CD1c-positive myeloid dendritic cell (primary cell): Measurements from ENCODE around the gene FBXO44.
A peak's percentile ranks its signal among the peaks of the same experiment; 100 is the strongest.

Experiments used
- DNase-seq: peaks from one replicate; pipeline ENCODE4 v3.0.0-alpha.2; 2016; ENCODE audit errors: extremely low spot score

FBXO44 gene

DNA sequence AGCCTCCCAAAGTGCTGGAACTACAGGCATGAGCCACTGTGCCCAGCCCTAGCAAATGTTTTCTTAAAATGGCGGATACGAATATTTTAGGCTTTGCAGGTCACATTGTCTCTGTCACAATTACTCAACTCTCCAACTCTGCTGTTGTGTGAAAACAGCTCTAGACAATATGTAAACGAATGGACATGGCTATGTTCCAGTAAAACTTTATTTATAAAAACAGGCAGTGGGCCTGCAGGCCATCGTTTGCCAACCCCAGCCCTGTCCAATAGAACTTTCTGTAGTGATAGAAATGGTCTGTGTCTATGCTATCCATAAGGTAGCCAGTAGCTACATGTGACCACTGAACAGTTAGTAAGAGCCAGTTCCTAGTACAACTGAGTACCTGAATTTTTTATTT, 5.1 kb downstream of the FBXO44 start:
- DNase-seq: no peak

DNA sequence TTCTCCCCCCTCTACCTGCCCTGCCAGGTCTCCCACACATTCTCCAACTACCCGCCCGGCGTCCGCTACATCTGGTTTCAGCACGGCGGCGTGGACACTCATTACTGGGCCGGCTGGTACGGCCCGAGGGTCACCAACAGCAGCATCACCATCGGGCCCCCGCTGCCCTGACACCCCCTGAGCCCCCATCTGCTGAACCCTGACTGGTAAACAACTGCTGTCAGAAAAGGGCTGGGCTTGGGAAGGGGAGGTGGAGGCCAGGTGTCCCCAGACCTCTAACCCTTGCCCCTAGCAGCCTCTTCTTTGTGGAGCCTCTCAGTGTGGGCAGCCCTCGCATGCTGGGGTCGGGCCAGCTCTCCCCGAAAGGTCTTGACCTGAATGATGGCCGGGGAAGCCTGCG, 6.4 kb downstream of the FBXO44 start:
- DNase-seq: no peak

DNA sequence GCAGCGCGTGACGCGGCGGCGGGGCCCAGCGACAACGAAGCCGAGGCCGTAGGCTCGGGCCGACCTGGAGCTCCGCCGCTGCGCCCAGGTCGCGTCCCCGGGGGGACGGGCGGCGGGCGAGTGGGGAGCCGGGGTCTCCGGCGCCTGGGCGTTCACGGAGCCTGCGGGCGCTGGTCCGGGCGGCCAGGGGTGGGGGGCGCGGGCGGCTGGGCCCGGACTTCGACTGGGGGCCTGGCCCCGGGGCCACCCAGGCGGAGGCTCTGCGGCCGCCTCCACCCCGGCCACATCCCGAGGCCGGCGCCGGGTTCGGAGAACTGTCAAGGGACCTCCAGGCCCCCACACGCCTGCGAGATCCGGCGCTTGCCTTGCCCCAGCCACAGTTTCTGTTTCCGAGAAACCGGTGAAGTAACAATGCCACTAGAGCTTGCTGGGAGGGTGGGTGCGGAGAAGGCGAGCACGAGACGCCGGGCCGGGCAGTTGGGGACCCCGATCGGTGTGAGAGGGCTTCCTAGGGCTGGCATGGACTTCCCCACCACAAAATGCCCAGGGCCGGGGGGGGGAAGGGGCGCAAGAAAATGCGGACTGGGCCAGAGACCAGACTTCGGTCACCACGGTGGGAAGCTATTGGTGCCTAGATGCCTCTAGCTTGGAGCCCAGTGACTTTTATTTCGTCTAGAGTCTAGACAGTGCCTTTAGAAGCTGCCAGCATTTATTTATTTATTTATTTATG, 9.8 kb downstream of the FBXO44 start:
- DNase-seq: peak; percentile 55

DNA sequence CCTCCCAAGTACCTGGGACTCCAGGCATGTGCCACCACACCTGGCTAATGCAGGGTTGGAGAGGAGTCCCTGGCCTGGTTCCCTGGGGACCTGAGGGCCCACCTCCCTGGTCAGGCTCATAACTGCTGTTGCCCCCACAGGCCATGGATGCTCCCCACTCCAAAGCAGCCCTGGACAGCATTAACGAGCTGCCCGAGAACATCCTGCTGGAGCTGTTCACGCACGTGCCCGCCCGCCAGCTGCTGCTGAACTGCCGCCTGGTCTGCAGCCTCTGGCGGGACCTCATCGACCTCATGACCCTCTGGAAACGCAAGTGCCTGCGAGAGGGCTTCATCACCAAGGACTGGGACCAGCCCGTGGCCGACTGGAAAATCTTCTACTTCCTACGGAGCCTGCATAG, 13.8 kb downstream of the FBXO44 start:
- no peak for DNase-seq

DNA sequence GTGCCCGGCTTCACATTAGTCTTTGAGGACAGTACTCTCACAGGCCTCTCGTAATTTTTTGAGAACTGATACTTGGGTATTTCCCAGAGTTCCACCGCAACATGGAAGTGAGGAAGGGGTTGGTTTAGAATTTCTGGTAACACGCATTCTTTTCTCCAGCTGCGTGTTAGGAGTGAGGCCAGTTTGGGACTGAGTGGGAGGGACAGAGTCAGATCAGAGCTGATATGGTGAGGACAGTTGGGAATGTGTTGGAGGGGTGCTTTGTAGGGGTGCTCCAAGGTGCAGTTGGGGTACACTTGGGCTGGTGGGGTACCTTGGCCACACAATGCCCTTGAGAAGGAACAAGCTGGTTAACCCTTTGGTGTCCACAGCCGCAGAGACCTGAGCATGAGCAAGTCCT, 16.1 kb downstream of the FBXO44 start:
- peak; percentile 89 for DNase-seq

DNA sequence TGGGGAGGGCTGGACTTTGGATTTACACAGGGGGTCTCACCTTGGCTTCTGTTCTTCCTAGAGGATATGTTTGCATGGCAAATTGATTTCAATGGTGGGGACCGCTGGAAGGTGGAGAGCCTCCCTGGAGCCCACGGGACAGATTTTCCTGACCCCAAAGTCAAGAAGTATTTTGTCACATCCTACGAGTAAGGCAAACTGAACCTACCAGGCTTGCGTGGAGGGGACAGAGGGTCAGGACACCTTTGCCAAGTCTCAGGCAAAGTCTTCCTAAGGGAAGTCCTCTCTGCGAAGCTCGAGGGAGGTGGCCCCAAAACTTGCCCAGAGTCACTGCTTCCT, 16.5 kb downstream of the FBXO44 start:
- peak; percentile 54 for DNase-seq

DNA sequence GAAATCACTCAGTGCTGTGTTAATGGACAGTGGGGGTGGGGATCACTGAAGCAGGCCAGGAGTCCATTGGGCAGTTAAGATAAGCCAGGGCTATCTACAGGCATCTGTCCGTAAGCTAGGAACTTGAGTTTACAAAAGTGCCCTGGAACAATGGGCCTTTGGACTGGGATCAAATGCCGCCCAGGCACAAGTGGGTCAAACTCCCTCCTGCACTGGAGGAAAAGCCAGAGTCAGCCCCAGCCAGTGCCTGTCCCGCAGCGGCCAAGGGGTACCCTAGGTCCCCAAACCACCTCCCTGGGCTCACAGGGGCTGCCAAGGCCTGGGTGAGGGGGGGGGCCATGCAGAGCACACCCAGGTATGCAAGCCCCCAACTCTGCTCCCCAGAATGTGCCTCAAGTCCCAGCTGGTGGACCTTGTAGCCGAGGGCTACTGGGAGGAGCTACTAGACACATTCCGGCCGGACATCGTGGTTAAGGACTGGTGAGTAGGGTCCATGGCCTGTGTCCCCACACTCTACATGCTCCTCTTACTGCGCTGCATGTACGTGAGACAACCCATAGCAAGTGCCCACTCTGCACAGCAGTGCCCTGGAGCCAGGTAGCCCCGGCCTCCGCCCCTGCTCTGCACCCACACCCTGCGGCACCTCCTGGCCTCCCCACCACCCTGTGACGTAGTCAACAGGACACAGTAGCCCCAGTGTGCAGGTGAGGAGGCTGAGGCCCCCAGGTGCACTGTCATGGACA, 17.0 kb downstream of the FBXO44 start:
- no peak for DNase-seq

DNA sequence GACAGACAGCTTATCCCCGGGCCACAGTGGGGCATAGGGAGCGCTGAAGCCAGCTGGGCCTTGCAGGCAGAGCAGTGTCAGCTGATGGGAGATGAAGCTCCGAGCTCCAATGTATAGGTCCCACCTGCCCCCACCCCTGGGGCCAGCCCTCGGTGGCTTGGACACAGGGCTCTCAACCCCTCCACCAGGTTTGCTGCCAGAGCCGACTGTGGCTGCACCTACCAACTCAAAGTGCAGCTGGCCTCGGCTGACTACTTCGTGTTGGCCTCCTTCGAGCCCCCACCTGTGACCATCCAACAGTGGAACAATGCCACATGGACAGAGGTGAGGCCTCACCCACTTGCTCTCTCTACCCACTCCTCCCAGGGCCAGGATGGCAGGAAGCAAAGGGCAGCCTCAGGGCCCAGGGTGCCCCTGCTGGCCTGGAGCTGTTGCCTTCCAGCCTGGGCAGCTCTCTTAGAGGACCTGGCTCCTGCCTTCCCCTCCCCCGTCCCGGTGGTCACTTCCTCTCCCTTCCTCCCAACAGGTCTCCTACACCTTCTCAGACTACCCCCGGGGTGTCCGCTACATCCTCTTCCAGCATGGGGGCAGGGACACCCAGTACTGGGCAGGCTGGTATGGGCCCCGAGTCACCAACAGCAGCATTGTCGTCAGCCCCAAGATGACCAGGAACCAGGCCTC, 18.6 kb downstream of the FBXO44 start:
- no peak for DNase-seq

DNA sequence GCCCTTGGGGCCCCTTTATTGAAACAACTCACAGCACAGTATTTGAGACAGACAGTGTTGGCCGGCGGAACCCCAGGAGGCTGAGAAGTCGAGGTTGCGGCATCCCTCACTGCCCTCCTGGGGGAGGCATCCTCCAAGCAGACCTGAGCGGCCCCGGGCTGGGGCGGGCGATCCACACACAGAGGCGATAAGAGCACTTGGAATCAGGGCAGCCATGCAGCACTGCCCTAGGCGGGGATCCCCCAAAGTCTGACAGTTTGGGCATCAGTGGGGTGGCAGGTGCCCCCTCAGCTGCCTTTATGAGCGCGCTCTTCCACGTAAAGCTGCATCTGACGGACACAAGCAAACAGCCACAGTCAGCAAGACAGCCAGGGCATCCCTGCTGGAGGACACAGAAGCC, 19.8 kb downstream of the FBXO44 start:
- no peak for DNase-seq

DNA sequence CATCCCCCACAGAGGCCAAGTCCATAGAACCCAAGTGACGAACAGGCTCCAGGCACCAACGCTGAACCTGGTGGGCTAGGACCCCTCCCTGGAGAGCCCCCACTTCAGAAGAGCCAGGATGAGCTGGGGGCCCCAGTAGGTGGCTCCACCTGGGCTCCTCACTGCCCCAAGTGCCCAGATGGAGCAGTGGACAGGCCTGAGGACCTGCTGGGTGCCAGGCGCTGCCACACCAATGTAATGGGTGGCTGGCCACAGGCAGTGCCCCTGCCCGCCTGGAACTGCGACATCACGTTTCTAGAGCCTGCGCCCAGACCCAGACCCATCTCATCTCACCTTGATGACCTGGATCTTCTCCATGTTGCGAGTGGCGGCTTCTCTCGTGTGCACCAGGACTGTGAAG, 20.6 kb downstream of the FBXO44 start:
- DNase-seq: no peak

DNA sequence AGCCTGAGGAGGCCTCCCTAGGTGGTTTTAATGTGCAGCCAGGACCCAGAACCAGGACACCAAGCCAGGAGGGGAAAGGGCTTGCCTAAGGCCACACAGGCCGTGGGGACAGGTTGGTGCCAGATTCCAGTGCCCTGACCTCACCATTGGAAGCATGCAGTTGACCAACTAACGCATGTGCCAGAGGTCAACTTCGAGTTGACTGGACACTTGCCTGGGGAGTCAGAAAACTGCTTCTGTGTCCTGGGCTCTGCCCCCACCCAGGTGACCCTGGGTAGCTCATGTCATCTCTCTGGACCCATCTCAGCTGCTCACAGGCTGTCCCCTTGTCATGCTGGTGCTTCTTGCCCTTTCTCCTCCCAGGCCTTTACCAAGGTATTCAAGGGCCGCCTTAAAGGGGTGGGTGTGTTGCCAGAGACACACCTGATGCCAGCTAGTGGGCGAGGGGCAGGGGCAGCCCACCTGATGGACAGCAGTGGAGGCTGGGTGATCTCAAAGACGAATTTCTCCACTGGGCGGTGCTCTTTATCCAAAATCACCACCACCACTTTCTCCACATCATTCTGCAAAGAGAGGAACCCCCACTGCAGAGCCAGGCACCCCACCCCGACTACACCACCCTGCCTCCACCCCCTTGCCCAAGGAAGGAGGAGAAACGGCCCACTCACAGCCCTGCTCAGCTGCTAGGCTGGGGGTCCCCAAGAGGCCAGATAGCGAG, 21.9 kb downstream of the FBXO44 start:
- DNase-seq: no peak

DNA sequence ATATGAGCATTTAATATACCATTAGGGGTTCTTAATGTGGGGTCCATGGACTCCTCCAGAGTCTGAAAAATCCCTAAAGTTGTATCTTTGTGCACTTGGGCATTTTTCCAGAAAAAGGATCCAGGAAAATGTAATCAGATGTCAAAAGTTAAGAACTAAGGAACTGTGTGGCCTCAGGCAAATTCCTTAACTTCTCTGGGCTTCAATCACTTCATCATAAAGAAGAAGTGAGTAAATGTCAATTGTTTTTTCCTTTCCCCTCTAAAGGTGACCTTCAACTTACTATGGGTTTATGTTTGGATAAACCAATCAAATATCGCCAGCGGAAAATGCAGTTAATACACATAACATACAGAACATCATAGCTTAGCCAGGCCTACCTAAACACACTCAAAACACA, 23.8 kb downstream of the FBXO44 start:
- DNase-seq: no peak

DNA sequence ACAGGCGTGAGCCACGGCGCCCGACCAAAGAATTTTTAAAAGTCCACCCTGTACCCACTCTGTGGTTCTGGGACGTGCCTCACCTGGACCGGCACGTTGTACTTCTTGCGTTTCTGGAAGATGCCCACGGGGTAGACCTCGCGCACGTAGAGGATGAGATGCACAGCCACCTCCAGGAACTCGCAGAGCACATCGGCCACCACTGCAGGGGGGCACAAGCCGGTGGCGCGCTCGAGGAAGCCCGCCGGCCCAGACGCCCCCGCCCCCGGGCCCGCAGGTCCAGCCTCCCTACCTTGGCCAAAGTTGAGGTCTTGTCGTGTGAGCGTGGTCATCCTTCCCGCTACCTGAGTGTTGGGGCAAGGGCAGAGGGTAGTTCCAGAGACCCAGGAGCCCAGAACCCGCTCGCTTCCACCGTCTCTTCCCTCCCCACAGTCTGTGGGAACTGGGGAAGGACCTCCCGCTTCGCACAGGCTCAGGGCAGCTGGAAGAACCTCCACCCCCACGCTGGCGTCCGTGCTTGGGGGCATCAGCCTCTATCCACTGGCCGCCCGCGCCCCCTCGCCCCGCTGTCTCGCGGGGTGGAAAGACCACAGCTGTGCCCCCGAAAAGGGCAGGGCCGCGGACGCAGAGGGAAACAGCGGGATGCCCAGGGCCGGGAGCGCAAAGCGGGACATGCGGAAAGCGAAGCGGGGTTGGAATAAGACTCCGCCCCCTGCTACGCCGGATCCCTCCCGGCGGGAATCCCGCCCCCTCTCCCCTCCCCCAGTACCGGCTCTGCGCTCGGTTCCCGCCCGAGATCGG, 25.8 kb downstream of the FBXO44 start:
- no peak for DNase-seq

DNA sequence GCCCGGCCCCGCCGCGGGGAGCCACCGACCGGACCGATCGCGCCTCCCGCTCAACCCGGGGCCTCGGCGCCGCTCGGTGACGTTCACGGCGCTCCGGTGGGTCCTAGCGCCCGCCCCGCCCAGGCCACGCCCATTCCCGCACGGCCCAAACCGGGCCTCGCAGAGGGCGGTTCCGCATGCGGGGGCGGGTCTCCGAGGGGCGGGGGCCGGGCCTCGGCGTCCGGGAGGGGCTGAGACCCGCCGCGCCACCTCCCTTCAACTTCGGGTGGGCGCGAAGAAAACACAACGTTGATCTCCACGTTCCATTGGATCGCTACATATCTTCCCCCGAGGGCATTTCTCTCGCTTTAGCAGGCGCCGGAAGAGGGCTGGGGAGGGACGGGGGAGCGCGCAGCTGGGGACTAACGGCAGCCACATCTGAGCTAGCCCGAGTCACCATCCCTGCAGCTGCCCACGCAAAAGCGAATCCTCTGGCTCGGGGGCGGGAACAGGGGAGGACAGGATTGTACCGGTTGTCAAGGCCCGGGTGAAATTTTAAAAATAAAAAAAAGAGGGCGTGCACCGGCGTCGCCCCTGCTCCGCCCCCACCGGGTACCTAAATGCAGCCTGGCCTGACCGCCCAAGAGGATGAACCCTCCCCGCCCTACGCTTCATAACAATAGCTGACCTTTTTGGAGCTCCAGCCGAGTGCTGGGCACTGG, 26.5 kb downstream of the FBXO44 start, which contains the start of gene MAD2L2:
Gene MAD2L2 (minus strand): TSS at position 78 of the 701 bp plus-strand sequence. CDS start 547 bp downstream, outside the sequence.
- DNase-seq: peak; percentile 93

DNA sequence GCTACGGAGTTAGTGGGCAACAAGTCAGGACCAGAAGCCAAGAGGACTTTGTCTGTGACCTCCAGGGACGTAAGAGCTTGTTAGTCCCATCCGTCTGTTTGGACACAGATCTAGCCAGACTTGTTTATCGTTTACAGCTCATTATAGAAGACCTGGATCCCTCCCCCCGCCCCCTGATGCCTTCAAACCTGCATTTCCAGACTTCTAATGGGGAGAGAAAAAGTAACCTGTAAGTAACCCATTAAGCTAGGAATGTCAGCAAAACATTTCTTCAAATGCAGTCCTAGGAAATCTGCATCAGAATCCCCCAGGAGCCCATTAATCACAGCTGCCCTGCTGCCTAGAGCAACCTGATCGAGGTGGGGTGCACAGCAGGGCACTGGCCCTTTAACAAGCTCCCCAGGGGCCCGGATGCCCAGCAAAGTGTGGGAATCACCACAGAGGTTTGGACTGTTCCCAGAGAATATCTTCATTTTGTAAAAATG, 27.7 kb downstream of the FBXO44 start:
- DNase-seq: no peak

DNA sequence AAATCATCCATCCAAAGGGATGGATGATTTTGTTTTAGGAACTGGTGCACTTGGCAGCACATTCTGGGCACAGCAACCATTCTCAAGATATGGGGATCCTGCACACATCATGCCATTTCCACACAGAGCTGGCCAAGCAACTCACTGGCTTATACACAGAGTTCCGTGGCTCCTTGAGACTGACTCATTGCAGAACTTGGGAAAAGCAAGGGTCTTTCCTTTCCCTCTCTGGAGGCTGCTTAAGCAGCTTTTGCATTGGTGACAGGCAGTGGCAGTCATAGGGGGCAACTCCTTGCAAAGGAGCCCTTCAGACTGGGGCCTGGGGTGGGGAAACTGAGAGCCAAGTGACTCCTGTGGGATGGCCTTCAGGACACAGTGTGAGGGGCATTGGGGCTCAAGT, 28.1 kb downstream of the FBXO44 start:
- DNase-seq: no peak

DNA sequence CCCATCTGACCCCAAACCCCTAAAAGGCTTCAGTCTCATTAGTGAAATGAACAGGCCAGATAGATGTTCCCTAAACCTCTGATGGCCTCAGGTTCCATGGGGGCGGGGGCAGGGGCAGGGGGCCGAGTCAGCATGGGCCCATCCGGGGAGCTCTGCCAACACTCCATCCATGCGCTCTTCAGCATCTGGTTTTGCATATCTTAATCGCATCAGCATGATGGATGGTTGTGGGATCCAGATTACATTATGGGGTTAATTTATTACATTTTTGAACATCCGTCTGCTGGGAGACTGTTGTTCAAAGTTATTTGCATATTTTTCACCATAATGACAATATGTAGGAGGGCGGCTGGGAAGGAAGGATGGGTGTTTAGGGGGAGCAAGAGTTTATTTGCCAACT, 29.4 kb downstream of the FBXO44 start:
- DNase-seq: no peak

DNA sequence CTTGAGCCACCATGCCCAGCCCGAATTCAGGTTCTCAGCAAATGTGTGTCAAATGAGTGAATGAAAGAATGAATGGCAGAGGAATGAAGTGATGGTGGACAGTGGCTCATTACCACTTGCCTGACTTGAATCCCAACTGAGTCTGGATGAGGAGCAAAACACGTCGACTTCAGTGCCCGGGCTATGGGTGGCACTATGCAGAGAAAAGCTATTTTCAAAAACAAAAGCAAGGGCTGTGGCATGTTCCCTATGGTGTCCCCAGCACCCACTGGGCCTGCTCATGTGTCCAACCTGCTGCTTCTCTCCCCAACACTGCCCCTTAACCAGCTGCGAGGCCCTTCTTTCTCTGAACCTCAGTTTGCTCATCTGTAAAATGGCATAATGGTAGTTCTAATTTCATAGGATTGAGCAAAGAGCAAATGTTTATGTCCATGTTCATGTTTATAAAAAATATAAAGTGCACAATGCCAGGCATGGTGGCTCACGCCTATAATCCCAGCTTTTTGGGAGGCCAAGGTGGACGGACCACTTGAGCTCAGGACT, 30.6 kb downstream of the FBXO44 start:
- no peak for DNase-seq

DNA sequence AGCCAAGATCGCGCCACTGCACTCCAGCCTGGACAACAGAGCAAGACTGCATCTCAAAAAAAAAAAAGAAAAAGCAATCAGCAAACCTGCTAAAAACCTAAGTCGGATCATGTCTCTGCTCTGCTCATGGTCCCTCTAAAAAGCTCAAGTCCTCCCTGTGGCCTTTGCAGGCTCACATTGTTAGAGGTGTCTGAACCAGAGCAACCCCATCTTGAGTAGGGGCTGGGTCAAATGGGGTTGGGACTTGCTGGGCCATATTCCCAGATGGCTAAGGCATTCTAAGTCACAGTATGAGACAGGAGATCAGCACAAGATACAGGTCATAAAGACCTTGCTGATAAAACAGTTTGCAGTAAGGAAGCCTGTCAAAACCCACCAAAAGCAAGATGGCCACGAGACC, 33.8 kb downstream of the FBXO44 start:
- no peak for DNase-seq
